ENCODE data around the gene CLK3. TPM values are rescaled to one million over a fixed set of nuclear protein-coding genes. Genes with fewer than 3 reads are reported as not detected.

CLK3 gene
- total and polyA plus RNA-seq, 10 of the 15 experiments (the other 5 are each of a cell fraction or from before 2014, with no cell fraction given), result 3.3 to 169 (median 66.2) TPM

DNA sequence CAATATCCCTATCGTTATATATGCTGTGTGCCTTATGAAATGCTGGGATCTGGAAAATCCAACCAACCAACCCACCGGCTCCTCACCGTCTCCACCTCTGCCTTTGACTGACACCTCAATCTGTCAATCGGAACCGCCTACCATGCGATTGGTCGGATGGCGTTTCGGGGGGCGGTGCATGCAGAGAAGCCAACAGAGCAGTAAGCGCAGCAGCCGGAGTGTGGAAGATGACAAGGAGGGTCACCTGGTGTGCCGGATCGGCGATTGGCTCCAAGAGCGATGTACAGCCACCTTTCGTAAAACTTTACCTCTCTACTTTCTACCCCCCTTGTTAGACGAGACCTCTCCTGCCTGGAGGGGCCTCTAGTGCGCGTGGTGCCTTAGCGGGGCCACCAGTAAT is 6.3 kb downstream of the CLK3 start (continued):
- TF ChIP-seq, protein P1, sequence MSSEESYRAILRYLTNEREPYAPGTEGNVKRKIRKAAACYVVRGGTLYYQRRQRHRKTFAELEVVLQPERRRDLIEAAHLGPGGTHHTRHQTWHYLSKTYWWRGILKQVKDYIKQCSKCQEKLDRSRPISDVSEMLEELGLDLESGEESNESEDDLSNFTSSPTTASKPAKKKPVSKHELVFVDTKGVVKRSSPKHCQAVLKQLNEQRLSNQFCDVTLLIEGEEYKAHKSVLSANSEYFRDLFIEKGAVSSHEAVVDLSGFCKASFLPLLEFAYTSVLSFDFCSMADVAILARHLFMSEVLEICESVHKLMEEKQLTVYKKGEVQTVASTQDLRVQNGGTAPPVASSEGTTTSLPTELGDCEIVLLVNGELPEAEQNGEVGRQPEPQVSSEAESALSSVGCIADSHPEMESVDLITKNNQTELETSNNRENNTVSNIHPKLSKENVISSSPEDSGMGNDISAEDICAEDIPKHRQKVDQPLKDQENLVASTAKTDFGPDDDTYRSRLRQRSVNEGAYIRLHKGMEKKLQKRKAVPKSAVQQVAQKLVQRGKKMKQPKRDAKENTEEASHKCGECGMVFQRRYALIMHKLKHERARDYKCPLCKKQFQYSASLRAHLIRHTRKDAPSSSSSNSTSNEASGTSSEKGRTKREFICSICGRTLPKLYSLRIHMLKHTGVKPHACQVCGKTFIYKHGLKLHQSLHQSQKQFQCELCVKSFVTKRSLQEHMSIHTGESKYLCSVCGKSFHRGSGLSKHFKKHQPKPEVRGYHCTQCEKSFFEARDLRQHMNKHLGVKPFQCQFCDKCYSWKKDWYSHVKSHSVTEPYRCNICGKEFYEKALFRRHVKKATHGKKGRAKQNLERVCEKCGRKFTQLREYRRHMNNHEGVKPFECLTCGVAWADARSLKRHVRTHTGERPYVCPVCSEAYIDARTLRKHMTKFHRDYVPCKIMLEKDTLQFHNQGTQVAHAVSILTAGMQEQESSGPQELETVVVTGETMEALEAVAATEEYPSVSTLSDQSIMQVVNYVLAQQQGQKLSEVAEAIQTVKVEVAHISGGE (CRISPR knock-in tag; IDR thresholded peaks at IDR 0.05), result no peak
- TF ChIP-seq PML (IDR thresholded peaks at IDR 0.05; ENCODE audit: low read length) (no peak), RAD51 (IDR thresholded peaks at IDR 0.05) (no peak), STAT3 (IDR thresholded peaks at IDR 0.05; ENCODE audit: low read depth, low read length) (no peak)

DNA sequence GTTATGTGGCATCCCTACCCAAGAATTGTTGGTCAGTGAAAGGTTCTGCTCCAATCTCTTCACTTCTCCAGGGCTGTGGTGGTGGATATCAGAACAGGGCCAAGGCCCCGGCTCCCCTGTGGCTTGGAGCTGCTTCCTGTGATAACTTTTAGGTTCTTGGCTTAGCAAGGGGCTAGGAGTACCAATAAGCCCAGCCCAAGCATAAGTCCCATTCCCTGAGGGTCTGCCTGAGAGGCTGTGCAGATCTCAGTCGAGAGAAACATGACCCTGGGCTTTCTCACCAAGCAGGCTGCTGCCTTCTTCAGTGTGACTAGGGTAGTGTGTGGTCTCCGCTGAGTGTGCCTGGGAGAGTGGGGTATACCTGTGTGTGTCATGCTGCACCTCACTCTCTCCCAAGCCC is 7.1 kb downstream of the CLK3 start:
- H3K27me3 ChIP-seq (replicated peaks in 1 of 2; ENCODE audit: control insufficient read depth in 2 of 2, insufficient read depth in 2 of 2, low read length in 1 of 2), result no peaks in the 10 kb centered on the region
- peaks cover 74 to 76% of the 10 kb centered on the region in 2 experiments for H3K36me3 ChIP-seq (ENCODE audit: control insufficient read depth in 2 of 2, insufficient read depth in 2 of 2, low read length in 1 of 2)
- H2AFZ ChIP-seq (ENCODE audit: control insufficient read depth, low read depth, low read length), result no peak overlapping the region
- FAIRE-seq (no peak), DNase-seq (ENCODE audit: low read depth, low spot score) (no peak), ATAC-seq (no peak)
- no peaks in the 10 kb centered on the region for H3K9me3 ChIP-seq (replicated peaks; ENCODE audit: control insufficient read depth, insufficient read depth, low read length)
- intact Hi-C loops (cut with micrococcal nuclease; ENCODE audit: unreplicated experiment), result no loop called here
- SMC1A ChIA-PET (ENCODE audit: uncharacterized antibody, unreplicated experiment), result interaction anchor here (2.0 kb wide), 1 partner anchor 9 kb away, joined by 6 read pairs; no protein-coding TSS in a partner anchor
- CTCF ChIA-PET, result interaction anchor here (1.7 to 18.5 kb wide), 2 partner anchors 13 to 80 kb away, joined by 4 to 206 read pairs; no protein-coding TSS in a partner anchor
- H3K79me2 ChIP-seq (ENCODE audit: control insufficient read depth, insufficient read depth, low read length), result peaks cover 44% of the 10 kb centered on the region
- no peak overlapping the region for H3K27ac ChIP-seq (ENCODE audit: control insufficient read depth, insufficient read depth)
- RAD21 ChIA-PET (ENCODE audit: unreplicated experiment), result no interaction called here
- H3K4me3 ChIP-seq, result no peak overlapping the region
- peaks cover 29% of the 10 kb centered on the region for H4K20me1 ChIP-seq (ENCODE audit: control insufficient read depth, insufficient read depth)
- no TSS peak for BruUV-seq (replicated peaks)
- 95% methylated on average over 3 of the region's 3 CpGs for WGBS (ENCODE audit: insufficient coverage, insufficient replicate concordance, low lambda C conversion rate, missing lambda C conversion rate)
- POLR2A ChIA-PET, result no interaction called here
- H3K9ac ChIP-seq (ENCODE audit: control insufficient read depth, insufficient read depth, low read length), result no peak overlapping the region
- peaks cover 40% of the 10 kb centered on the region for H3K4me1 ChIP-seq (ENCODE audit: control insufficient read depth, insufficient read depth, low read length)
- H3K4me2 ChIP-seq (ENCODE audit: control insufficient read depth, insufficient read depth), result no peak overlapping the region
- in situ Hi-C loops (cut with MboI), result loop anchor here (5.0 kb wide), 1 partner anchor 245 kb away; no protein-coding TSS in a partner anchor
- TF ChIP-seq, protein P2, sequence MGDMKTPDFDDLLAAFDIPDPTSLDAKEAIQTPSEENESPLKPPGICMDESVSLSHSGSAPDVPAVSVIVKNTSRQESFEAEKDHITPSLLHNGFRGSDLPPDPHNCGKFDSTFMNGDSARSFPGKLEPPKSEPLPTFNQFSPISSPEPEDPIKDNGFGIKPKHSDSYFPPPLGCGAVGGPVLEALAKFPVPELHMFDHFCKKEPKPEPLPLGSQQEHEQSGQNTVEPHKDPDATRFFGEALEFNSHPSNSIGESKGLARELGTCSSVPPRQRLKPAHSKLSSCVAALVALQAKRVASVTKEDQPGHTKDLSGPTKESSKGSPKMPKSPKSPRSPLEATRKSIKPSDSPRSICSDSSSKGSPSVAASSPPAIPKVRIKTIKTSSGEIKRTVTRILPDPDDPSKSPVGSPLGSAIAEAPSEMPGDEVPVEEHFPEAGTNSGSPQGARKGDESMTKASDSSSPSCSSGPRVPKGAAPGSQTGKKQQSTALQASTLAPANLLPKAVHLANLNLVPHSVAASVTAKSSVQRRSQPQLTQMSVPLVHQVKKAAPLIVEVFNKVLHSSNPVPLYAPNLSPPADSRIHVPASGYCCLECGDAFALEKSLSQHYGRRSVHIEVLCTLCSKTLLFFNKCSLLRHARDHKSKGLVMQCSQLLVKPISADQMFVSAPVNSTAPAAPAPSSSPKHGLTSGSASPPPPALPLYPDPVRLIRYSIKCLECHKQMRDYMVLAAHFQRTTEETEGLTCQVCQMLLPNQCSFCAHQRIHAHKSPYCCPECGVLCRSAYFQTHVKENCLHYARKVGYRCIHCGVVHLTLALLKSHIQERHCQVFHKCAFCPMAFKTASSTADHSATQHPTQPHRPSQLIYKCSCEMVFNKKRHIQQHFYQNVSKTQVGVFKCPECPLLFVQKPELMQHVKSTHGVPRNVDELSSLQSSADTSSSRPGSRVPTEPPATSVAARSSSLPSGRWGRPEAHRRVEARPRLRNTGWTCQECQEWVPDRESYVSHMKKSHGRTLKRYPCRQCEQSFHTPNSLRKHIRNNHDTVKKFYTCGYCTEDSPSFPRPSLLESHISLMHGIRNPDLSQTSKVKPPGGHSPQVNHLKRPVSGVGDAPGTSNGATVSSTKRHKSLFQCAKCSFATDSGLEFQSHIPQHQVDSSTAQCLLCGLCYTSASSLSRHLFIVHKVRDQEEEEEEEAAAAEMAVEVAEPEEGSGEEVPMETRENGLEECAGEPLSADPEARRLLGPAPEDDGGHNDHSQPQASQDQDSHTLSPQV (IDR thresholded peaks at IDR 0.05), result no peak
- TF ChIP-seq, protein P3, sequence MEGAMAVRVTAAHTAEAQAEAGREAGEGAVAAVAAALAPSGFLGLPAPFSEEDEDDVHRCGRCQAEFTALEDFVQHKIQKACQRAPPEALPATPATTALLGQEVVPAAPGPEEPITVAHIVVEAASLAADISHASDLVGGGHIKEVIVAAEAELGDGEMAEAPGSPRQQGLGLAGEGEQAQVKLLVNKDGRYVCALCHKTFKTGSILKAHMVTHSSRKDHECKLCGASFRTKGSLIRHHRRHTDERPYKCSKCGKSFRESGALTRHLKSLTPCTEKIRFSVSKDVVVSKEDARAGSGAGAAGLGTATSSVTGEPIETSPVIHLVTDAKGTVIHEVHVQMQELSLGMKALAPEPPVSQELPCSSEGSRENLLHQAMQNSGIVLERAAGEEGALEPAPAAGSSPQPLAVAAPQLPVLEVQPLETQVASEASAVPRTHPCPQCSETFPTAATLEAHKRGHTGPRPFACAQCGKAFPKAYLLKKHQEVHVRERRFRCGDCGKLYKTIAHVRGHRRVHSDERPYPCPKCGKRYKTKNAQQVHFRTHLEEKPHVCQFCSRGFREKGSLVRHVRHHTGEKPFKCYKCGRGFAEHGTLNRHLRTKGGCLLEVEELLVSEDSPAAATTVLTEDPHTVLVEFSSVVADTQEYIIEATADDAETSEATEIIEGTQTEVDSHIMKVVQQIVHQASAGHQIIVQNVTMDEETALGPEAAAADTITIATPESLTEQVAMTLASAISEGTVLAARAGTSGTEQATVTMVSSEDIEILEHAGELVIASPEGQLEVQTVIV (IDR thresholded peaks at IDR 0.05; ENCODE audit: borderline replicate concordance, partially characterized antibody), result no peak
- TF ChIP-seq DPF2 (IDR thresholded peaks at IDR 0.05) (no peak), NFIC (IDR thresholded peaks at IDR 0.05; ENCODE audit: low read depth, low read length) (no peak), HDAC6 (IDR thresholded peaks at IDR 0.05; ENCODE audit: unreplicated experiment) (no peak), IKZF2 (IDR thresholded peaks at IDR 0.05) (no peak), MEF2A (IDR thresholded peaks at IDR 0.05; ENCODE audit: insufficient read depth, low read depth, low read length) (no peak)
- TF ChIP-seq, protein P4, sequence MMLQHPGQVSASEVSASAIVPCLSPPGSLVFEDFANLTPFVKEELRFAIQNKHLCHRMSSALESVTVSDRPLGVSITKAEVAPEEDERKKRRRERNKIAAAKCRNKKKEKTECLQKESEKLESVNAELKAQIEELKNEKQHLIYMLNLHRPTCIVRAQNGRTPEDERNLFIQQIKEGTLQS (IDR thresholded peaks at IDR 0.05; ENCODE audit: borderline replicate concordance, extremely low read depth, low read depth, low read length), result no peak
